Neural crest cell (in vitro differentiated cells): Measurements from ENCODE around the gene UFSP2. TPM values are rescaled to one million over a fixed set of nuclear protein-coding genes. Genes with fewer than 3 reads are reported as not detected.

Experiments used
- DNase-seq: peaks from one replicate; pipeline ENCODE4 v3.0.0; 2021; ENCODE audit warnings: low read depth, mixed read lengths, low spot score
- H3K27ac Mint-ChIP-seq: one replicate; pipeline ENCODE4 v1.8.0; 2021; ENCODE audit warnings: mild to moderate bottlenecking, mixed read lengths; ENCODE audit not compliant: unreplicated experiment
- H3K27me3 Mint-ChIP-seq: 2 replicates; pipeline ENCODE4 v1.8.0; 2021; ENCODE audit warnings: low read depth, mild to moderate bottlenecking, mixed read lengths
- H3K36me3 Mint-ChIP-seq: 2 replicates; pipeline ENCODE4 v1.8.0; 2021; ENCODE audit warnings: low read depth, mild to moderate bottlenecking, mixed read lengths
- H3K4me1 Mint-ChIP-seq: 2 replicates; pipeline ENCODE4 v1.8.0; 2021; ENCODE audit warnings: mixed read lengths
- H3K4me3 Mint-ChIP-seq: one replicate; pipeline ENCODE4 v1.8.0; 2021; ENCODE audit warnings: mild to moderate bottlenecking, mixed read lengths
- H3K9me3 Mint-ChIP-seq: 2 replicates; pipeline ENCODE4 v1.8.0; 2021; ENCODE audit warnings: mixed read lengths
- CTCF ChIP-seq: fragments of 200-600 bp; sonication (generic); conservative IDR thresholded peaks from 2 replicates; pipeline ENCODE4 v1.5.0; 2021; ENCODE audit warnings: antibody characterized with exemption, mild to moderate bottlenecking
- total RNA-seq: library from RNA; stranded (reverse); gene quantifications from 2 replicates; pipeline ENCODE4 v1.2.1, GENCODE V29; 2021

UFSP2 gene
- total RNA-seq, 1 donor from 2014 or later: 28.6 TPM

- Mint-ChIP-seq H3K27me3 (no peaks in the 10 kb centered on the region), H3K36me3 (peaks cover 21% of the 10 kb centered on the region), H3K27ac (no peak overlapping the region), H3K4me3 (no peak overlapping the region), H3K9me3 (no peaks in the 10 kb centered on the region), H3K4me1 (peaks cover 13% of the 10 kb centered on the region)
- DNase-seq: no peak
- TF ChIP-seq CTCF: no peak
These were observed 51.2 kb downstream of the UFSP2 start for GRCh38 chr4:185374573-185374972.

DNA sequence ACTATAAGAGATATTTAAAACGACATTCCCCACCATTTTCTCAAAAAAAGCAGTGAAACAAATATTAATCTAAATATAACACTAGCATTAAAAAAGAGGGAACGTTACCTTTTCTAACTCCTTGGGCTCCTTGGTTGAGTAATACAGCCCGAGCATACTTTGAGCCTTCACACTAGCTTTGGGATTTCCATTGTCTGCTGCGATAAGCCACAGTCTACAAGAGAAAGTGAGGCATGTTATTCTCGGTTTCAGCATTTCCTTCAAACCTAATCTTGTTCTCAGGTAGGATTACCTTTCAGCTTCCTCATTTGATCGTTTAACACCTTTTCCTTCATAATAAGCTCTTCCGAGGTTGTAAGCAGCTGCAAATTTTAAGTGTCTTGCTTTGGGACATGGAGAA lies 51.7 kb downstream of the UFSP2 start:
- H3K9me3 Mint-ChIP-seq: no peaks in the 10 kb centered on the region

GRCh38 chr4:185371702-185372101 lies 54.1 kb downstream of the UFSP2 start:
- DNase-seq: no peak
- H3K27ac Mint-ChIP-seq: no peak overlapping the region
- H3K9me3 Mint-ChIP-seq: no peaks in the 10 kb centered on the region
- H3K4me3 Mint-ChIP-seq: no peak overlapping the region
- peaks cover 14% of the 10 kb centered on the region for H3K36me3 Mint-ChIP-seq
- no peaks in the 10 kb centered on the region for H3K27me3 Mint-ChIP-seq
- TF ChIP-seq CTCF: no peak
- H3K4me1 Mint-ChIP-seq: peaks cover 14% of the 10 kb centered on the region

More for the DNA sequence above, 51.7 kb downstream of the UFSP2 start:
- peaks cover 14% of the 10 kb centered on the region for H3K4me1 Mint-ChIP-seq
- no peak for DNase-seq
- TF ChIP-seq CTCF: no peak
- peaks cover 21% of the 10 kb centered on the region for H3K36me3 Mint-ChIP-seq
- H3K4me3 Mint-ChIP-seq: no peak overlapping the region
- H3K27ac Mint-ChIP-seq: no peak overlapping the region
- no peaks in the 10 kb centered on the region for H3K27me3 Mint-ChIP-seq

DNA sequence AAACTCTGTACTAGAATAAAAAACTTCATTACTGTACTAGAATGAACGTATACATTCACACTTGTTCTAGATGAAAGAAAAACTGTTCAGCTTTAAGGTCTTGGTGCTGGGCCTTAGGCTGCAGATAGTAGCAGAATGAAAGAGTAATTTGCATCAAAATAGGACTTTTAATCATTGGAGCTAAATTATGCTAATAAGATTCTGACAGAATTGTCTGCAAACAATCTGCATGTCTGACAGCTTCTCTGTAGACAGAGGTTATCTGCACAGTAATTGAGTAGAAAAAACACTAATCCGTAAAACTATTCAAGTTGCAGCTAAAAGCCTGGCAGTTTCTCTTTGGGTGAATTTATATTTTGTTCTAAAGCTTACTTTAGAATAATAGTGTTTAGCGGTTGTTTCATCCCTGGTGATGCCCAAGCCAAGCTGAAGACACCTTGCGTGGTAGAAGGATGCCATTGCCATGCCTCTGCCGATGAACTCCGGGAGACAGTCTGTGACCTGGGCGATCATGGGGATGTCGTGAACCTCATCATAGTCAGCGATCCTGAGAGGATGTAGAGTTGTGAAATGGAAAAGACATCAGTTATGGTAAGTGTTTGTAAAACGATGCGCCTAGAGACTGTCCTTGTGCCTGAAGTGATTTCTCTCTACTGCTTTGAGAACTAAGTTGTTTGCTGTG lies 55.4 kb downstream of the UFSP2 start:
- no peak overlapping the region for H3K27ac Mint-ChIP-seq
- peaks cover 10% of the 10 kb centered on the region for H3K36me3 Mint-ChIP-seq
- DNase-seq: no peak
- H3K9me3 Mint-ChIP-seq: no peaks in the 10 kb centered on the region
- no peaks in the 10 kb centered on the region for H3K27me3 Mint-ChIP-seq
- H3K4me3 Mint-ChIP-seq: no peak overlapping the region
- no peak for TF ChIP-seq CTCF
- H3K4me1 Mint-ChIP-seq: peaks cover 14% of the 10 kb centered on the region

- H3K27ac Mint-ChIP-seq: peak overlapping the region; percentile 35
- H3K4me3 Mint-ChIP-seq: no peak overlapping the region
- H3K36me3 Mint-ChIP-seq: peaks cover 9% of the 10 kb centered on the region
- no peak for DNase-seq
- no peaks in the 10 kb centered on the region for H3K27me3 Mint-ChIP-seq
- no peaks in the 10 kb centered on the region for H3K9me3 Mint-ChIP-seq
- H3K4me1 Mint-ChIP-seq: peaks cover 14% of the 10 kb centered on the region
- no peak for TF ChIP-seq CTCF
These were observed 56.0 kb downstream of the UFSP2 start for GRCh38 chr4:185369731-185370130.
